Hepatocyte (in vitro differentiated cells): ENCODE results near the gene TJP2.

Source experiments
- EZH2 ChIP-seq: fragments of 200-600 bp; sonication (generic); IDR thresholded peaks from 2 replicates; pipeline ENCODE4 v1.6.1; 2016; ENCODE audit warnings: antibody characterized with exemption, mild to moderate bottlenecking, borderline replicate concordance
- EZH2phosphoT487 ChIP-seq: fragments of 200-600 bp; sonication (generic); IDR thresholded peaks from one replicate; pipeline ENCODE4 v1.6.1; 2018; ENCODE audit warnings: antibody characterized with exemption, mild to moderate bottlenecking, low read depth, moderate library complexity; ENCODE audit not compliant: unreplicated experiment, severe bottlenecking

DNA sequence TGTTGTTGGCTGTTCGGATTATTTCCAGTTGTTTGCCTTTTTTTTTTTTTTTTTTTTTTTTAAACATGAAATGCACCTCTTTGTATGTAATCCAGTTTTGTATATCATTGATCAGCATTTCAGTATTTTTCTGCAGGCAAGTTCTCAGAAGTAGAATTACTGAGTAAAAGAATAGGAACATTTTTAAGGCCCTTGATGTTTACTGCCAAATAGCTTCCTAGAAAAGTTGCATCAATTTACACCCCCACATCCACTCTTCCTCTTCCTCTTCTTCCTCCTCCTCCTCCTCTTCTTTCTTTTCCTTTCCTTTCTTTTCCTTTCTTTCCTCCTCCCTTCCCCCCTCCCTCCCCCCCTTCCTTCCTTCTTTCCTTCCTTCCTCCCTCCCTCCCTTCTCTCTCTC lies 81.5 kb downstream of the TJP2 start:
- TF ChIP-seq EZH2 (no peak), EZH2phosphoT487 (no peak)
